ENCODE measurements around the gene GGCT.

DNA sequence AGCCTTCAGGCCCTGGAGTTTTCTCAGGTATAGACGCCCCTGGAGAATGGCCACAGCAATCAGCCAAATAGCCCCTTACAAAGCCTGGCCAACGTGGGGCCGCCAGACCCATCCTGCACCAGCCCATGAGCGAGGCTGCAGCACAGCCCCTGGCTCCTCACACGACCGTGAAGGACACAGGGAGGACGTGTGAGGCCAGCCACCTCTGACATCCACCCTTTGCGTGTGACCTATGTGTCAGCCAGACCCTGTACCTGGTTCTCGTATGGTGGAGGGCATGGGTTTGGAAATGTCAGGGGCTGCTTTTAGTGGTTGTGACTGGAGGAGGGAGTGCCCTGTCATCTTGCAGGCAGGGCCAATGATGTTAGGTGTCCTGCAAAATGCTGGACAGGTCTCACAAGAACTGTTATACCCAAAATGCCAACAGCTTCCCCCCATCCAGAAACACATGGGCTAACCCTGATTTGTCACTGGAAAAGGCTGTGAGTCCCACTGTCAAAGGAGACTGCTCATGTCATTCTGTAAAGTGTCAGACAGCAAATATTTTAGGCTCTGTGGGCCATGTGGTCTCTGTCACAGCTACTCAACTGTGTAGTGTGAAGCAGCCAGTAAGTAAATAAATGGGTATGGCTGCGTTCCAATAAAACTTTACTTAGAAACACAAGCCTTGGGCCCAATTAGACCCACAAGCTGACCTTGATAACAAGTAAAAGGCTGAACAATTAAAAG, 56.0 kb downstream of the GGCT start:
- TF ChIP-seq, protein P1, sequence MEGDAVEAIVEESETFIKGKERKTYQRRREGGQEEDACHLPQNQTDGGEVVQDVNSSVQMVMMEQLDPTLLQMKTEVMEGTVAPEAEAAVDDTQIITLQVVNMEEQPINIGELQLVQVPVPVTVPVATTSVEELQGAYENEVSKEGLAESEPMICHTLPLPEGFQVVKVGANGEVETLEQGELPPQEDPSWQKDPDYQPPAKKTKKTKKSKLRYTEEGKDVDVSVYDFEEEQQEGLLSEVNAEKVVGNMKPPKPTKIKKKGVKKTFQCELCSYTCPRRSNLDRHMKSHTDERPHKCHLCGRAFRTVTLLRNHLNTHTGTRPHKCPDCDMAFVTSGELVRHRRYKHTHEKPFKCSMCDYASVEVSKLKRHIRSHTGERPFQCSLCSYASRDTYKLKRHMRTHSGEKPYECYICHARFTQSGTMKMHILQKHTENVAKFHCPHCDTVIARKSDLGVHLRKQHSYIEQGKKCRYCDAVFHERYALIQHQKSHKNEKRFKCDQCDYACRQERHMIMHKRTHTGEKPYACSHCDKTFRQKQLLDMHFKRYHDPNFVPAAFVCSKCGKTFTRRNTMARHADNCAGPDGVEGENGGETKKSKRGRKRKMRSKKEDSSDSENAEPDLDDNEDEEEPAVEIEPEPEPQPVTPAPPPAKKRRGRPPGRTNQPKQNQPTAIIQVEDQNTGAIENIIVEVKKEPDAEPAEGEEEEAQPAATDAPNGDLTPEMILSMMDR (IDR thresholded peaks at IDR 0.05) = no peak
- TF ChIP-seq POLR2A (IDR thresholded peaks at IDR 0.05; ENCODE audit: low read depth) = no peak
- TF ChIP-seq POLR2AphosphoS5 (IDR thresholded peaks at IDR 0.05) = peak in 1 of 2 donors; percentile 28
- TF ChIP-seq EP300 (IDR thresholded peaks at IDR 0.05) = no peak
